KMS-11 (cell line): ENCODE measurements around the gene PKHD1.

Source experiments
- H2AFZ ChIP-seq: fragments of 200-600 bp; sonication (generic); 2 replicates; pipeline ENCODE4 v1.6.1; 2016; ENCODE audit warnings: antibody characterized with exemption, mixed run types, low read depth
- H3K27ac ChIP-seq: fragments of 200-600 bp; sonication (generic); 2 replicates; pipeline ENCODE4 v1.6.1; 2016; ENCODE audit warnings: mild to moderate bottlenecking, mixed run types
- H3K27me3 ChIP-seq: fragments of 200-600 bp; sonication (generic); 2 replicates; pipeline ENCODE4 v1.6.1; 2017; ENCODE audit warnings: mild to moderate bottlenecking, low read depth, mixed run types, moderate library complexity; ENCODE audit not compliant: insufficient read depth
- H3K36me3 ChIP-seq: fragments of 200-600 bp; sonication (generic); 2 replicates; pipeline ENCODE4 v1.6.1; 2017; ENCODE audit warnings: mild to moderate bottlenecking, mixed run types; ENCODE audit not compliant: insufficient read depth
- H3K4me1 ChIP-seq: fragments of 200-600 bp; sonication (generic); 2 replicates; pipeline ENCODE4 v1.6.1; 2016; ENCODE audit warnings: mild to moderate bottlenecking, low read depth, mixed run types; ENCODE audit not compliant: poor library complexity, severe bottlenecking
- H3K4me2 ChIP-seq: fragments of 200-600 bp; sonication (generic); 2 replicates; pipeline ENCODE4 v1.7.0; 2016; ENCODE audit warnings: mild to moderate bottlenecking, mixed run types
- H3K4me3 ChIP-seq: fragments of 200-600 bp; sonication (generic); IDR thresholded peaks from 2 replicates; pipeline ENCODE4 v1.6.1; 2017; ENCODE audit warnings: low read depth, low read length, mixed read lengths; ENCODE audit not compliant: insufficient read depth
- H3K79me2 ChIP-seq: fragments of 200-600 bp; sonication (generic); 2 replicates; pipeline ENCODE4 v1.6.1; 2016; ENCODE audit warnings: low read depth, mixed run types; ENCODE audit not compliant: insufficient read depth
- H3K9ac ChIP-seq: fragments of 200-600 bp; sonication (generic); 2 replicates; pipeline ENCODE4 v1.6.1; 2016; ENCODE audit warnings: mild to moderate bottlenecking, mixed run types
- H4K20me1 ChIP-seq: fragments of 200-600 bp; sonication (generic); 2 replicates; pipeline ENCODE4 v1.6.1; 2016; ENCODE audit warnings: mild to moderate bottlenecking, mixed run types; ENCODE audit not compliant: insufficient read depth
- TF ChIP-seq, protein P1 (sequence below): fragments of 200-600 bp; sonication (generic); conservative IDR thresholded peaks from 2 replicates; pipeline ENCODE4 v1.6.1; 2017; ENCODE audit warnings: low read depth, mild to moderate bottlenecking, antibody characterized with exemption, low read length, moderate library complexity, mixed read lengths

PKHD1 gene

GRCh38 chr6:52123251-52123650, 35.8 kb upstream of the PKHD1 start:
- Histone ChIP-seq H2AFZ (no peak overlapping the region), H3K79me2 (no peaks in the 10 kb centered on the region), H3K27me3 (no peaks in the 10 kb centered on the region), H3K9ac (no peak overlapping the region), H3K27ac (no peak overlapping the region), H3K4me3 (no peak overlapping the region), H3K4me1 (no peaks in the 10 kb centered on the region), H4K20me1 (no peaks in the 10 kb centered on the region), H3K4me2 (no peak overlapping the region), H3K36me3 (no peaks in the 10 kb centered on the region)
- TF ChIP-seq, protein P1, sequence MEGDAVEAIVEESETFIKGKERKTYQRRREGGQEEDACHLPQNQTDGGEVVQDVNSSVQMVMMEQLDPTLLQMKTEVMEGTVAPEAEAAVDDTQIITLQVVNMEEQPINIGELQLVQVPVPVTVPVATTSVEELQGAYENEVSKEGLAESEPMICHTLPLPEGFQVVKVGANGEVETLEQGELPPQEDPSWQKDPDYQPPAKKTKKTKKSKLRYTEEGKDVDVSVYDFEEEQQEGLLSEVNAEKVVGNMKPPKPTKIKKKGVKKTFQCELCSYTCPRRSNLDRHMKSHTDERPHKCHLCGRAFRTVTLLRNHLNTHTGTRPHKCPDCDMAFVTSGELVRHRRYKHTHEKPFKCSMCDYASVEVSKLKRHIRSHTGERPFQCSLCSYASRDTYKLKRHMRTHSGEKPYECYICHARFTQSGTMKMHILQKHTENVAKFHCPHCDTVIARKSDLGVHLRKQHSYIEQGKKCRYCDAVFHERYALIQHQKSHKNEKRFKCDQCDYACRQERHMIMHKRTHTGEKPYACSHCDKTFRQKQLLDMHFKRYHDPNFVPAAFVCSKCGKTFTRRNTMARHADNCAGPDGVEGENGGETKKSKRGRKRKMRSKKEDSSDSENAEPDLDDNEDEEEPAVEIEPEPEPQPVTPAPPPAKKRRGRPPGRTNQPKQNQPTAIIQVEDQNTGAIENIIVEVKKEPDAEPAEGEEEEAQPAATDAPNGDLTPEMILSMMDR, result no peak

- H3K79me2 ChIP-seq, result no peaks in the 10 kb centered on the region
- no peak overlapping the region for H3K4me2 ChIP-seq
- no peaks in the 10 kb centered on the region for H3K4me1 ChIP-seq
- H4K20me1 ChIP-seq, result no peaks in the 10 kb centered on the region
- no peaks in the 10 kb centered on the region for H3K27me3 ChIP-seq
- TF ChIP-seq, protein P1, result no peak
- no peak overlapping the region for H3K9ac ChIP-seq
- H3K36me3 ChIP-seq, result no peaks in the 10 kb centered on the region
- no peak overlapping the region for H3K27ac ChIP-seq
- H2AFZ ChIP-seq, result no peak overlapping the region
- no peak overlapping the region for H3K4me3 ChIP-seq
These were observed 29.9 kb upstream of the PKHD1 start for GRCh38 chr6:52117352-52117751.

GRCh38 chr6:52116605-52116948, 29.2 kb upstream of the PKHD1 start:
- no peaks in the 10 kb centered on the region for H3K4me1 ChIP-seq

GRCh38 chr6:52115891-52116604, 28.6 kb upstream of the PKHD1 start:
- Histone ChIP-seq H3K27me3 (no peaks in the 10 kb centered on the region), H4K20me1 (no peaks in the 10 kb centered on the region), H3K4me1 (no peaks in the 10 kb centered on the region), H2AFZ (no peak overlapping the region), H3K79me2 (no peaks in the 10 kb centered on the region), H3K27ac (no peak overlapping the region), H3K4me3 (no peak overlapping the region), H3K9ac (no peak overlapping the region), H3K36me3 (no peaks in the 10 kb centered on the region), H3K4me2 (no peak overlapping the region)
- TF ChIP-seq, protein P1, result no peak

More at GRCh38 chr6:52116605-52116948, 29.2 kb upstream of the PKHD1 start:
- Histone ChIP-seq H3K9ac (no peak overlapping the region), H3K4me3 (no peak overlapping the region), H3K4me2 (no peak overlapping the region), H2AFZ (no peak overlapping the region), H3K27ac (no peak overlapping the region), H4K20me1 (no peaks in the 10 kb centered on the region), H3K36me3 (no peaks in the 10 kb centered on the region), H3K27me3 (no peaks in the 10 kb centered on the region), H3K79me2 (no peaks in the 10 kb centered on the region)
- TF ChIP-seq, protein P1, result no peak
